ENCODE results near the gene KSR1. TPM values are rescaled to one million over a fixed set of nuclear protein-coding genes. Genes with fewer than 3 reads are reported as not detected.

The KSR1 gene
- total RNA-seq, 1 experiment from 2014 or later = 0.96 TPM

DNA sequence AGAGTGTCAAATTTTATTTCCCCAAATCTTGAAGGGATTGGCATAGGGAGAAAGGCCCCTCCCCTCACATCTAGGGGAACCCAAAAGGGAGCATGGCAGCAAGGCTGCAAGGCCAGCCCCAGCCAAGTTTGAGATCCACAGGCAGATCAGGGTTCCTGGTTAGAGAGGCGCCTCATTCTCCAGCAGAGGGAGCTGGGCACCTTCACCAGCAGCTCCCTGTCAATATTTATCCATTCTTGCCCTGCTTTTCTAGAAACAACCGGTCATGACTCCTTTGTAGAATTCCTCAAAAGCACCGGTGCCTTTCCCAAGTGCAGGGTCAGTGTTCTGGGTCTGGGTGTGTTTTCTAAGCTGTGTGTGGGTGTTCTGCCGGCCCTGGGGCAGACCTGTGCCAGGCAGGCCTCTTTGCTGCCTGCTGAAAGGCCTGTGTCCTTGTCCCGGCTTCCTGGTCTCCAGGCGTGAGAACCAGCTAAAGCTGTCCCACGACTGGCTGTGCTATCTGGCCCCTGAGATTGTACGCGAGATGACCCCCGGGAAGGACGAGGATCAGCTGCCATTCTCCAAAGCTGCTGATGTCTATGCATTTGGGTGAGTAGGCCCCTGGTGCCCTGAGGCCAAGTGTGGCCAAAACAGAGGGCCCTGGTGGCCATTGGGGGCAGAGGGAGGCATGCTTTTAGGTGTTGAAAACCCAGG, 153.5 kb downstream of the KSR1 start:
- peak; percentile 32 for DNase-seq (ENCODE audit: low read depth)

DNA sequence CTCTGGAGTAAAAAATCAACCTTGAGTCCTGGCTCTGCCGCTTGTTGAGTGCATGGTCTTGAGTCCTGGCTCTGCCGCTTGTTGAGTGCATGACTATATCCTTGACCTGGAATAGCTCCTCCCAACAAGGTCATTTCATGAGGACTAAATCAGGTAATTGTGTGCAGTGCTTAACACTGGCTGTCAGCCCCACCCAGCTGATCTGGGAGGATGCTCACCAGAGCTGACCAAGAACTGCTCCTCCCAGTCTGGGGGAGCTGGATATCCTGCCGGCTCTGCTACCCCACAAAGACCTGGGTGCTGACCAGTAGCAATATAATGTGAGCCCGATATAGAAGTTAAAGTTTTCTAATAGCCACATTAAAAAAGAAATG, 154.0 kb downstream of the KSR1 start:
- no peak for DNase-seq (ENCODE audit: low read depth)

DNA sequence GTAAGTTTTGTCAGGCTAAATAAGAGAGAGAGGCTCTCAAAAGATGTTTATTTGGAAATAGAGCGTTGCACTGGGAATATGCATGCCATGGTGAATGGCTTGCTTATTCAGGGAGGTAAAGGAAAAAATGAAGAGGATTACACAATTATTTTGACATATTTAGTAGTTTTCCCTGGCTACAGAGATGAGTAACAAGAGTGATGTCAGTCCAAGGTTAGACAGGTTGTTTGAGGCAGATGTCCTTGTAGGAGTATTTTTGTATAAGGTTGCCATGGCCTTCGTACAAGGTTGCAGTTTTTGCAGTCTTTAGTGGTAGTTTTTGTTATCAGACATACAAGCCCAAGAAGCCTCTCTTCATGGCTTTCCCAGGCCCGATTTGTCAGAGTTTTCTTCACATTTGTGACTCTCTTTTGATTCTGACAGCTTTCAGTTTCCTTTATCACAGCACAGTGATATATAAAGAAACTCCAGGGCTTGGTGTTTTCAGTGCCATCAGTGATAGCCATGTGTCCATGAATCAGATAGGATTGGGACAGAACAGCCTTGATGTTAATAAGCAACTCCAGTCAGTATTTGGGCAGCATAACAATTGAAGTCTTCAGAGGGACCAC, 156.0 kb downstream of the KSR1 start:
- DNase-seq (ENCODE audit: low read depth) = no peak

DNA sequence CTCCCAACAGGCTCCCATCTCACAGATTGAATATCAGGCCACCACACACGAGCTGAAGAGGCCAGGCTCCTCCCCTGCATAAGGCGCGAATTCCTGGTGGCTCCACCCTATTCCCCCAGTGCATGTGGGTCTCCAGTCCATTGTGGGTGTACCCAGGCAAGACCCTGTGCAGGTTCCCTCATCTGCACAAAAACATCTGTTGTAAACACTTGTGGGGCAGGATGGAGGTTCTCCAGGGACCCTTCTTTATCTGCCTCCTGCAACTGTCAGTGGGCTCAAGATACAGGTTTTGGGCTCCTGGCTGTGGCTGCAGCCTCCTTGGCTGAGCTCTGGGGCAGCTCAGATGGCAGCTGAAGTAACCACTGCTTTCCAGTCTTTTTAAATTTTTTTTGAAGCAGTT, 157.2 kb downstream of the KSR1 start:
- DNase-seq (ENCODE audit: low read depth) = no peak

GRCh38 chr17:27615121-27615520, 158.9 kb downstream of the KSR1 start:
- no peak for DNase-seq (ENCODE audit: low read depth)

- no peak for DNase-seq (ENCODE audit: low read depth)
Measured at GRCh38 chr17:27616414-27616813, 160.2 kb downstream of the KSR1 start.

DNA sequence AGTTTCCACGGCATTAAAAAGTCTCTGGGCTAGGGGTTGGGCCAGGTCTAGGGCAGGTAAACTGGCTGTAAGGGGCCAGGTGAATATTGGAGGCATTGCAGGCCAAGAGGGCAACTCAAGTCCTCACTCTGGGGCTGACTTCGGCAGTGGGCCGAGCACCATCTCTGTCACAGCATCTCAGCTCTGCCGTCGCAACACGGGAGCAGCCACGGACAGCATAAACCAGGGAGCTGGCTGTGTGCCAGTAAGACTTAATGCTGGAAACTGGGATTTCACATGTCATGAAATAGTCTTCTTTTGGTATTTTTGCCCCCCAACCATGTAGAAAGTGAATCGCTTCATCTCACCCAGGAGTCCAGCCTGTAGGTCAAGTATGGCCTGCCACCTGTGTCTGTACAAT, 162.2 kb downstream of the KSR1 start:
- DNase-seq (ENCODE audit: low read depth) = no peak

DNA sequence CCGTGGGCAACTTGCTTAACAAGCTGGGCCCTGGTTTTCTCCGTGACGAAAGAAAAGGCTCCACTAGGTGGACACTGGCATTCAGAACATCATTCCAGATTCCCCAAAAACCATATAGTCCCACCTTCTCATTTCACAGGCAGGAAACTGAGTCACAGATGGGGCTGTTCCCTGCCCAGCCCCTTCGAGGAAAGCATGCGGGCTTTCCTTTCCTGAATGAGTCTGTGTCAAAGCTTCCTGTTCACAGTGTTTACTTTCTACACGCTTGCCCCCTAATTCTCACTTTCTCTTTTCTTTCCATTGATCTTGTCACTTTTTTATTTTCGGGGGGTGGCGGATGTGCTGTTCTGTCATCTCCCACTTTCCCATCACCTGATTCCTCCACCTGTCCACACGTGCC, 164.5 kb downstream of the KSR1 start:
- no peak for DNase-seq (ENCODE audit: low read depth)

- DNase-seq (ENCODE audit: low read depth) = no peak
Measured at GRCh38 chr17:27621536-27621935, 165.3 kb downstream of the KSR1 start.

DNA sequence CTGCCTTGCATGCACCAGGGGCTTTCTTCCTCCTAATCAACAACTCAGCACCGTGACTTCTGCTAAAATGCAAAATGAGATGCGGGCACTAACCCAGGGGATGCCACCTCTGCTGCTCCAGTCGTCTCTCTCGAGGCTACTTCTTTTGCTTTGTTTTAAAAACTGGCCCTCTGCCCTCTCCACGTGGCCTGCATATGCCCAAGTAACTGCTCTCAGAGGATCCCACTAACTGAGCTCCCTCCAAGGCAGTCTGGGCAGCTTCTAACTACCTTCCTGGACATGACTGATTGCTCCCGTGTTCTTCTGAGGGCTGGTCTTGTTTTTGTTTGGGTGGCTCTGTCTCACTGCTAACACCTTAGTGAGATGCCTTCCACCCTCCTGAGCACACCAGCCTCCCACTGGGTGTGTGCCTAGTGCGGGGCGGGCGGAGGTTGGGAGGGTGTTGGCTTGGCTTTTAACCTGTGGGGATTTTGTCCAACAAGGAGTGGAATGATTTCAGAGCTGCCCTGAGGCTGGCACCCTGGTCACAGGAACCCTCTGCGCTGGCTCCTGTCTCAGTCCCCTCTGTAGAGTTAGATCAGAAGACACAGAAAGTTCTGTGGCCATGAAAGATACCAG, 165.8 kb downstream of the KSR1 start:
- DNase-seq (ENCODE audit: low read depth) = no peak

- no peak for DNase-seq (ENCODE audit: low read depth)
Measured at GRCh38 chr17:27622986-27623385, 166.7 kb downstream of the KSR1 start.

DNA sequence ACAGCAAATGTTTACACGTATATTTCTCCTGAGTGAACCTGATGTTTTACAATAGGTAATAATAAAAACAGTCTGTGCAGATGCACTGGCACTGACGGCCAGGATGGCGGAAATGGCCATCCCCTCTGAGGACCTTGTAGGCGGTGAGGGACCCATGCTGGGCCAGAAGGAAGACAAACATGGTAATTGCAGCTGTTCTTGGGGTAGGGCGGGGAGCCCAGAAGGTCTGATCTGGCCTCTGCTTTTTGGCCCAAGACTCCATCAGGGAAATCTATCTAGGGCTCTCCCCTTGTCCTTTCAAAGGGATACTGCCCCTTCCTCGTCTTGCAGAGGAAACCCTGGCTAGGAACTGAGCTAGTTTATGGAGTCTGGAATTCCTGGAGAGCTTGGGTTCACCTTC, 167.4 kb downstream of the KSR1 start:
- no peak for DNase-seq (ENCODE audit: low read depth)

GRCh38 chr17:27624539-27624938, 168.3 kb downstream of the KSR1 start:
- no peak for DNase-seq (ENCODE audit: low read depth)

- no peak for DNase-seq (ENCODE audit: low read depth)
Measured at GRCh38 chr17:27625856-27626255, 169.6 kb downstream of the KSR1 start.

- DNase-seq (ENCODE audit: low read depth) = no peak
Measured at GRCh38 chr17:27627514-27627913, 171.3 kb downstream of the KSR1 start.

- no peak for DNase-seq (ENCODE audit: low read depth)
Measured at GRCh38 chr17:27628376-27628775, 172.1 kb downstream of the KSR1 start.

DNA sequence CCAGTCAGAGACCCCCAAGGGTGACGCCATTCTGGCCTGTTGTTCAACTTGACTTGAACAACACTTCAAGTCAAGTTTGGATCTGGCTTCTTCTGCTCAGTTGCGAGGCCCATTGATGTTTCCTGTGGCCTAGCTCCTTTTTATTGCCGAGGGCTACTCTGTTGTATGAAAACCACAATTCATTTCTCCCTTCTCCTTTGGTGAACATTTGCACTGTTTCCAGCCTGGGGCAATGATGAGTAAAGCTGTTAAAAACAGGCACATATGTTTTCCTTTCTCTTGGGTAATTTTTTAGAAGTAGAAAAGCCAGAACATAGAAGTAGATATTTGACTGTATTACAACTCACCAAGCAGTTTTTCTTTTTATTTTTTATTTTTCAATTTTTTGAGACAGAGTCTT, 173.0 kb downstream of the KSR1 start:
- DNase-seq (ENCODE audit: low read depth) = peak; percentile 92

DNA sequence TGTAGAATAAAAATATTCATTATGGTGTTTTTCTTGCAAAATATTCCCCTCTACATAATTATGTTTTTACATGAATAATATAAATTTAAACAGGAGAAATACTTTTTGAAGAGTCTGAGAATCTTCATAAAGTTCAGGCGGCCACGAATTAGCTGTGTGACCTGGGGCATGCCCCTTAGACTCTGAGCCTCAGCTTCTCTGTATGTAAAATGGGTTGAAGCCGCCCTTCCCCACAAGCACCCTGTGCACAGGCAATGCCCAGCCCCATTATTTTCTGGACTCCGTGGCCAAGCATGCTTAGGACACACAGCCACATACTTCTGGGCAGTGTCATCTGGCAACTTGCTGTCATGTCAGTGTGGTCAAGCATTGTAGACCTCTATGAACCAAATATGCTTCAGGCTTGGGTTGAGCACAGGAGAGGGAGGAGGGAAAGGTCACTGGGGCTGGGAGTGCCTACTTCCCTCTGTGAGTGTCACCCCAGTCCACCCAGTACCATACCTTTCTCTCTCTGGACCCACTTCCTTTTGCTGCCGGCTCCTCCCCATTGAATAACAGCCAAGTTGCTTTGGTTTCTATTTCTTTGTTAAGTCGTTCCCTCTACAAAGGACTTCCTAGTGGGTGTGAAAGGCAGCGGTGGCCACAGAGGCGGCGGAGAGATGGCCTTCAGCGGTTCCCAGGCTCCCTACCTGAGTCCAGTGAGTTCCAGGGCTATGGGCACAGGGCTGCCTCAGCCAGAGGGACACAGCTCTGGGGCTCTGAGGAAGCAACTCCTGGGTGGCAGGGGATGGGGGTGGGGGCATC, 174.6 kb downstream of the KSR1 start, which contains the start of gene LGALS9:
LGALS9 (plus strand) TSS at position 582 of the 804 bp plus-strand sequence; CDS start at position 660, 78 bp downstream.
- DNase-seq (ENCODE audit: low read depth) = peak; percentile 72

DNA sequence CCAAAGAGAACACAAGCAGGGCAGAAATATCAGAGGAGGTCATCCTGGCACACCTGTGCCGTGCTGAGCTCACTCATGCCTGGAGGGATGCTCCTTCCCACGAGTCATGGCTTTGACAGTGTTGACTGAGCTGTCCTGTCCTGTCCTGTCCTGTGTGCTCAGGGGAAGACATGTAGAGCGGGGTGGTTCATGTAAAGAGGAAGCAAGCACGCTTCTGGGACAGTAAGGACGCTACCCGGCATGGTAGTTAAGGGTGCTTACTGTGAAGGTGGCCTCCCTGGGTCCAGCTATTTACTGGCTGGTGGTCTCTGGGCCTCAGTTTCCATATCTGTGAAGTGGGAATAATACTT, 175.1 kb downstream of the KSR1 start:
- no peak for DNase-seq (ENCODE audit: low read depth)

GRCh38 chr17:27631897-27632725, 175.9 kb downstream of the KSR1 start:
- DNase-seq (ENCODE audit: low read depth) = no peak

GRCh38 chr17:27632766-27633165, 176.5 kb downstream of the KSR1 start:
- DNase-seq (ENCODE audit: low read depth) = peak; percentile 83

All from RPMI7951 (cell line).